GM21737 (cell line): ENCODE results near the gene GALNT9.

Experiments
- ATAC-seq: cut with Tn5 transposase; IDR thresholded peaks from one replicate; pipeline ENCODE4 v1.9.1; 2021; ENCODE audit warnings: mild to moderate bottlenecking, moderate library complexity; ENCODE audit not compliant: unreplicated experiment

Gene GALNT9

DNA sequence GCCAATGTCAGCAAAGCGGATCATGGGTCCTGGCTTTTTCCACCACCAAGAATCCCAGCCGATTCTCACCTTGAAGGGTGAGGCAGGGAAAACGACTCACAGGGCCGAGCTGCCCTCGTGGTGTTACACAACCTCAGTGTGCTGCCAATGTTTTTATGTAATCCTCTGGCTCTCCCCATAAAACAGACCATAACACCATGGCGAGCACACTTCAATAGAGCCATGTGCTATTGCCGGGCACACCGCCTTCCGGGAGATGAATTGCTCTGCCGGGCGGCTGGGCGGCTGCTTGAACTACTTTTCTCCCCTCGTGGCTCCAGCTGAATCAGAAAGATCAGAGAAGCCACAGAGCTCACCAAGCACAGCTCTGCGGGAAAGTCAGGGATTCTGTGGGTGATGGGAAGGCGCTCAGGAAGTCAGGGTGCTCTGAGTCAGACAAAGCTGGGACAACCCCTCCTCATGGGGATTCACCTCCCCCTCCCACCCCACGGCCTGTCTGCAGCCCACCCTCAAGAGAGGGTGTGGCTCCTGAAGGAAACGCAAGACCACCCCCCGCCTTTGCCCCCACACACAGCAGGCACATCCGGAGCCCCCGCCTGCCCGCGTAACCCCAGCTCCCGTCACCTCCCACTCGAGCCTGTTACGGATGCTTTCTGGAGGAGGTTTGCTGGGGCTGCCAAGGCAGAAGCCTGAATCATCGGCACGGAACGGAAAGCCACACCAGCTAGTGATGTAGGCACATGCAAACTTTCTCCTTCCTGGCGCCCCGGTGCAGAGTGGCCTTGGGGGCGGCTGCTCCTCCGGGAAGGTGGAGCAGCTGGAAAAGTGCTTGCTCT is 1.8 kb downstream of the GALNT9 start:
- no peak for ATAC-seq

- no peak for ATAC-seq
Observed at GRCh38 chr12:132326646-132327045, 2.7 kb downstream of the GALNT9 start.

DNA sequence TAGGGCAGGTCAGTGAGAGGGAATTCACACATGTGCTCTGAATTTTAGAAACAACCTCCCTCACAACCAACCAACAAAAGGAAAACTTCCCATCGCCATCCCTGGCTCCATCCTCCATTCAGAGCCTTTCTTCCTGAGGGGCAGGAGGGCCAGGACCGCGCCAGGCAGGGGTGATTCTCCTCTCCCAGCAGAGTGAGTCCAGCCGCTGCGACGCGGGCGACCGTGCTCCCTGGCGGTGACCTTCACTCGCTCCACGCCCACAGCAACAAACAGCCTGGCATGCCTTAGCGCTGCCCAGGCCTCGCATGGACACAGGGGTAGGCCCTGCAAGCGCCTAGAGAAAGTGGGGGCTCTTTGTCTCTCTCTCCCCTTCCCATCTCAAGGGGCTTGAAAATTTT is 3.7 kb downstream of the GALNT9 start:
- no peak for ATAC-seq

GRCh38 chr12:132324841-132325732 is 4.3 kb downstream of the GALNT9 start:
- no peak for ATAC-seq

GRCh38 chr12:132324173-132324572 is 5.2 kb downstream of the GALNT9 start:
- no peak for ATAC-seq

DNA sequence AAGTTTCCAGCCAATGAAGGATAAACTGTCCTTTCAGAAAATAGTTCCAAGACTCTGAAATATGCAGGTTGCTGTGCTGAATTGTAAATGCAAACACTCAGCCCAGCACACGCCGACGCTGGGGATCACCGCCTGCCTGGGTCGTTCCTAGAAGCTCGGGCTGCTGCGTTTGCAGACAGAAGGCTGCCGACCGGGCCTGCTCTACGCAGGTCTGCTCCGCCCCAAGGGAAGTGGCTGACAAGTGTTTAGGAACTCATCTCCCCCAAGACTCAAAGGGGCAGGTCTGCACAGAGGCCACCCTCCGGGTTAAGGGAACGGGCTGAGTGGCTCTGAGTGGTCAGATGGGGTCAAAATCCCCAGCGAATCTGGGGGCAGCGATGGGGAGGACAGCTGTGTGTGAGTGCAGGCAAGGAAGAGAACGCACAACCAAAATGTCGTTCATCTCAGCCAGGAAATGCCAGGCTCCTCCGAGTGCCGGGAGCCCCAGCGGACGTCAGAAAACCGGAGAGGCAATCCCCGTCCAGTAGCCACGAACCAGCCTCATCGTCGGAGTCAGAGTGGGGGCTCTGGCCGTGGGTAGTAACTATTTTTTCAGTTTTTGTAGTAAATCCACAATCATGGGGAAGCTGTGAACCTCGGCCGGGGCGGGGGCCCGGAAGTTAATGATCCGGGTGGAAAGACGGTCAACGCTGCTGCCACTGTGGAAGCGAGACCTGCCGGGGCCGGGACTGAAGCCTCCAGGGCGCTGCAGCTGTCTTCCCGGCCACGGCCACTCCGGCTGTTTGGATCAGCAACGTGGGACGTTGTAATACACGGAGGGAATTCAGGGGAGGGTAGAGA is 6.0 kb downstream of the GALNT9 start:
- no peak for ATAC-seq

- ATAC-seq = no peak
Observed at GRCh38 chr12:132322206-132323132, 6.9 kb downstream of the GALNT9 start.

GRCh38 chr12:132321321-132322118 is 7.9 kb downstream of the GALNT9 start:
- no peak for ATAC-seq

GRCh38 chr12:132320767-132321211 is 8.6 kb downstream of the GALNT9 start:
- ATAC-seq = no peak

DNA sequence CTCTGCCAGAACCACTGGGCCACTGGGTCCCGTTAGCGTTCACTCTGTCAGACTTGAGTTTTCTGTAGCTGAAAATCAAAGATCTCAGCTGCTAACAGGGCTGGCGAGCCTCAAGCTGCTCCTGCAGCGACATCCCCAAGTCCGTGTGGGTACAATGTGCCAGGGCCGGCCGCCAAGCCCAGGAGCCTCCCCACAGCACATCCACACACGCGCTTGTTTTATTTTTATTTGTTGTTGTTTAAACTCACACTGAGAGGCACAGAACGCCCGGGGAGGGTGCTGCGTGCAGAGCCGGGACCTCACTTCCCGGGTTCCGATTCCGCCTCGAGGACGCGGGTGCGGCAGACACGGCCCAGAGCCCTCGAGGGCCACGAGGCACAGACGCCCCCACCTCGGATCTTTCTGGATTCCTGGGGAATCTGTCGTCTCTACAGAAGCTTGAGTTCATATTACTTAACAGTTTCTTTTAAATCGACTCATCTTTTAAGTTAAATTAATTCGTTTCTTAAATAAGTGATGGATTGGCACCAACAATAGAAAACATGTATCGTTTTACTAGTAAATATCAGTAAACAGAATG is 9.3 kb downstream of the GALNT9 start:
- ATAC-seq = no peak

GRCh38 chr12:132319359-132319950 is 9.9 kb downstream of the GALNT9 start:
- ATAC-seq = no peak

DNA sequence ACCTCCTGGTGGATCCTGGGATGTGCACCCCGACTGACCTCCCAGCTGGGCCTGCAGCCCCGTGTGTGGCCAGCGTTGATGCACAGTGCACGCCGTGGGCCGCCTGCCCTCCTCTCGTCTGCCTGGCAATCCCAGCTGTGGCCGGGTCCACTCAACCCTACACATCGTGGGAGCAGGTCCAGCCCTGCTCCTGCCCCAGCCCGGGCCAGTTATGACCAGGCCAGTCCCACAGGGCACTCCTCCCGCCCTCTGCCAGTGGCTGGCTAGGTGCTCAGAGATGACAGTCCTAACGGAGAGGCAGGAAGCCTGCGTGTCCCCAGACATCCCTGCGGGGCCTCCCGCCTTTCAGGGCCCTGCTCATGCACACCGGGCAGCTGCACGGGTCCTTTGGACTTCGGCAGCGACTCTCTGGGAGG is 10.8 kb downstream of the GALNT9 start:
- ATAC-seq = no peak

DNA sequence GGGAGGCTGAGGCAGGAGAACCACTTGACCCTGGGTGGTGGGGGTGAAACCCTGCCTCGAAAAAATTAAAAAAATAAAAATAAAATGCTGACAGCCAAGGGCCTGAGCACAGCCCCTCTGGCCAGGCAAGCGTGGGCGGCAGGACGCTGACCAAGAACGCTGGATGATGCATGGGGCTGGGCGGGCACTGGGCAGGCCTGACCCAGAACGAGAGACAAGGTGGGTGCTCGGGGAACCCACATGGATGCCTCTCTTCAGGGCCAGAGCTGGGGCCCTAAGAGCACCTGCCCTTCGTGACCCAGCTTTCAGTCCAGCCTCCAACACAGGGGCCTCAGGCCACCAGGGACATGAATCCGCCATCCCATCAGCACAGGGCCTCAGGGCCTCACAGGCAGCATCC is 11.3 kb downstream of the GALNT9 start:
- no peak for ATAC-seq

- no peak for ATAC-seq
Observed at GRCh38 chr12:132317233-132317938, 12.0 kb downstream of the GALNT9 start.

DNA sequence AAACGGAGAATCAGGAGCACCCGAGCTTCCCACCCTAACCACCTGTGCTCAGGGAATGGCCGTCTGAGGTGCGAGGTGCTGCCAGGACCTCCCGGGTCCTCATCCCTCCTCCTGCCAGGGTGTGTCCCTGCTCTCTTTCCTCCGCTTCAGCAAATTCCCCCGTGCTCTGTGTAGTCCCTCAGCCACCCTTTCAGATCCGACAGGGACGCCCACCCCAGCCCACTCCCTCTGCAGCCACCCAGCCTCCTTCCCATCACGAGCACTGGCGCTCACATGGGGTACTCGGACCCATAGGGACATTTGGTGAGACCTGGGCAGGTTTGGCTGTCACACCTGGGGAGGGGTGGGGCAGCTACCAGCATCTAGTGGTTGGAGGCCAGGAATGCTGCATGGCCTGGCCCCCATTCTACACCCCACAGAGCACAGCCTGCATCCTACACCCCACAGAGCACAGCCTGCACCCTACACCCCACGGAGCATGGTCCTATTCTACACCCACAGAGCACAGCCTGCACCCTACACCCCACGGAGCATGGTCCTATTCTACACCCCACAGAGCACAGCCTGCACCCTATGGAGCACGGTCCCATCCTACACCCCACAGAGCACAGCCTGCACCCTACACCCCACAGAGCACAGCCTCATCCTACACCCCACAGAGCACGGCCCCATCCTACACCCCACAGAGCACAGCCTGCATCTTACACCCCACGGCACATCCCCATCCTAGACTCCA is 12.7 kb downstream of the GALNT9 start:
- no peak for ATAC-seq

DNA sequence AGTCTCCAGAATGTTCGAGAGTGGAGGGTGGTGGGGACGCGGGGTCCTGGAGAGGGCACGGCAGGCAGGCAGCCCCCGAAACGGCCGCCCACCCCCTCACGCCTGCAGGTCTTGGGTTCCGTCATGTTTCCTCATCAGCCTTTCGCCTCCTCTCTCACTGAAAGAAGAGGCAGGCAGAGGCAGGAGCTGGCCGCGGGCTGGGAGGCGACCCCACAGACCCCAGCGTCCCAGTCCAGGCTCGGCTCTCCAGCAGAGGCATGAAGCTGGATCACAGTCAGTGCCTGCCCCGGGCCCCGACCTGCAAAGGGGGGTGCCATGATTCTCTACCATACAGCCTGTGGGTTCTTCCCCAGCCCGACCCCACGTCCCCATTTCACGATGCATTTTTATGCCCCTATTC is 13.4 kb downstream of the GALNT9 start:
- no peak for ATAC-seq

DNA sequence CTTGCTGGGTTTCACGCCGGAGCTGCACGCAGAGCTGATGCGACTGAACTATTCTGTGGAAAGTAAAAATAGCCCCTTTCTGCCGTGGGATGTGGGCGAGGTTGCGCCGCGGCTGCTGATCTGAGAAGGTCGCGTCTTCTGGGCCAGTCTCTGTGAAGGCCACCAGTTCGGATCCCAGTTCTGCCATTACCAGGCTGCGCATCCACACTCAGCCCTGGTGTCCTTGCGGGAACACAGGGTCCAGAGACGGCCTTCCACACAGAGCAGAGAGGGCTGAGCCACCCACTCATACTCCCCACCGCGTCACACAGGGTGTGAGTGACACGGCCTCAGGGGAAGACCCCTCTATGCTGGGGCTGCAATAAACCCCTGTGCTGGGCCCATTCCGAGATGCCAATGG is 13.9 kb downstream of the GALNT9 start:
- no peak for ATAC-seq
